SK-N-MC (cell line): ENCODE results near the gene RABAC1.

Source experiments
- EZH2 ChIP-seq: fragments of 200-600 bp; sonication (generic); IDR thresholded peaks from one replicate; pipeline ENCODE4 v1.6.1; 2017; ENCODE audit warnings: antibody characterized with exemption
- FOXP2 ChIP-seq: optimal IDR thresholded peaks from 2 replicates; pipeline ENCODE3; 2011; ENCODE audit warnings: mild to moderate bottlenecking, moderate library complexity; ENCODE audit not compliant: insufficient read depth; ENCODE audit errors: extremely low read length, control extremely low read depth
- POLR2AphosphoS5 ChIP-seq: IDR thresholded peaks from 2 replicates; pipeline ENCODE4 v1.6.1; 2012; ENCODE audit warnings: mild to moderate bottlenecking, low read depth, low read length, borderline replicate concordance

- no peak for TF ChIP-seq EZH2
- no peak; the same call in 1 of the 2 replicates for TF ChIP-seq POLR2AphosphoS5
- TF ChIP-seq FOXP2 = no peak
Measured at GRCh38 chr19:41910240-41910991, 48.7 kb downstream of the RABAC1 start.
